Psoas muscle (tissue), 8 donors: Measurements from ENCODE around the gene ZBTB22. TPM values are rescaled to one million over a fixed set of nuclear protein-coding genes. Genes with fewer than 3 reads are reported as not detected.
"Not testable (repeated sequence)": the region's sequence is repeated elsewhere in the genome, so short reads cannot be mapped to it uniquely, and the experiment has no call there.

Source experiments
- ATAC-seq, 4 donors: fragments of 200-7000 bp; cut with Tn5 transposase; one replicate each; pipeline ENCODE4 v1.9.1; 2020; ENCODE audit warnings: moderate library complexity in 3 of 4, mild to moderate bottlenecking in 2 of 4
- DNase-seq, 2 donors: peaks; one replicate each; pipeline ENCODE4 v3.0.0-alpha.2; 2020
- H3K27ac ChIP-seq: fragments of 200-600 bp; one replicate; pipeline ENCODE4 v1.8.0; 2022
- H3K27me3 ChIP-seq, 3 donors: fragments of 200-600 bp in 1 of 3; one replicate each; pipeline versions ENCODE4 v1.6.1 to v1.8.0; 2013 to 2022; ENCODE audit warnings: low read length in 2 of 3, mild to moderate bottlenecking in 2 of 3, moderate library complexity in 1 of 3; ENCODE audit not compliant: insufficient read depth in 3 of 3
- H3K36me3 ChIP-seq, 2 donors: fragments of 200-600 bp in 1 of 2; one replicate each; pipeline versions ENCODE4 v1.6.1 to v1.8.0; 2013 to 2022; ENCODE audit warnings: low read depth in 1 of 2, mild to moderate bottlenecking in 1 of 2, moderate library complexity in 1 of 2; ENCODE audit not compliant: insufficient read depth in 1 of 2
- H3K4me1 ChIP-seq: fragments of 200-600 bp; one replicate; pipeline ENCODE4 v1.8.0; 2022
- H3K4me3 ChIP-seq: fragments of 200-600 bp; one replicate; pipeline ENCODE4 v1.8.0; 2022; ENCODE audit warnings: mild to moderate bottlenecking
- H3K9me3 ChIP-seq: fragments of 200-600 bp; one replicate; pipeline ENCODE4 v1.8.0; 2022
- CTCF ChIP-seq: fragments of 200-600 bp; IDR thresholded peaks from one replicate; pipeline ENCODE4 v1.8.0; 2022; ENCODE audit warnings: antibody characterized with exemption
- WGBS, 3 donors: extraction: QIAGEN DNeasy Blood & Tissue Kit; methylation state at CpG; one replicate each; pipeline versions ENCODE4 v1.1.6 to v1.1.7; 2013; 5-methylcytosine and 5-hydroxymethylcytosine counted together
- intact Hi-C, 2 donors: fragments of 100-400 bp; cut with DNase I; formaldehyde crosslinking; loops; one replicate each; pipeline versions ENCODE4 v1.11.0 to v1.14.2; 2022
- long read RNA-seq, 2 donors: library from polyadenylated mRNA; unstranded; transcript quantifications; one replicate each; pipeline ENCODE4 v2.0.0, GENCODE V29; 2021
- polyA plus RNA-seq, 3 donors: library from polyadenylated mRNA; stranded (reverse); fragments of 200-250 nt; gene quantifications; one replicate each; pipeline ENCODE4 v1.2.3, GENCODE V29; 2013
- total RNA-seq, 4 donors: library from RNA; stranded (reverse); fragmentation: NEBNext Ultra II Directional in 2 of 4; extraction: Animal tissue kit (Norgen Biotek cat#: 25700) in 2 of 4; gene quantifications; one replicate each; pipeline versions ENCODE4 v1.2.1 to v1.2.4, GENCODE V29; 2021 to 2023
- donor health status: healthy with polysubstance abuse.
- donor health status: DM: no; HTN: no; CAD: no; lungs with moderate emphysema.
- donor health status: Bipolar disorder and iron deficiency.
- donor health status: healthy.
- donor health status: DM: yes; HTN: yes; CAD: no.
- donor health status: DM: no; HTN: no; CAD: no.
- donor health status: DM: no; HTN: no; CAD: no.
- donor health status: DM: yes; HTN: yes; CAD: no.

ZBTB22 gene, protein sequence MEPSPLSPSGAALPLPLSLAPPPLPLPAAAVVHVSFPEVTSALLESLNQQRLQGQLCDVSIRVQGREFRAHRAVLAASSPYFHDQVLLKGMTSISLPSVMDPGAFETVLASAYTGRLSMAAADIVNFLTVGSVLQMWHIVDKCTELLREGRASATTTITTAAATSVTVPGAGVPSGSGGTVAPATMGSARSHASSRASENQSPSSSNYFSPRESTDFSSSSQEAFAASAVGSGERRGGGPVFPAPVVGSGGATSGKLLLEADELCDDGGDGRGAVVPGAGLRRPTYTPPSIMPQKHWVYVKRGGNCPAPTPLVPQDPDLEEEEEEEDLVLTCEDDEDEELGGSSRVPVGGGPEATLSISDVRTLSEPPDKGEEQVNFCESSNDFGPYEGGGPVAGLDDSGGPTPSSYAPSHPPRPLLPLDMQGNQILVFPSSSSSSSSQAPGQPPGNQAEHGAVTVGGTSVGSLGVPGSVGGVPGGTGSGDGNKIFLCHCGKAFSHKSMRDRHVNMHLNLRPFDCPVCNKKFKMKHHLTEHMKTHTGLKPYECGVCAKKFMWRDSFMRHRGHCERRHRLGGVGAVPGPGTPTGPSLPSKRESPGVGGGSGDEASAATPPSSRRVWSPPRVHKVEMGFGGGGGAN
- total RNA-seq (10 to 100 TPM in 2 of 4 donors, 1 to 10 TPM in 2; 7.4 to 19.7 (median 10.1) TPM), polyA plus RNA-seq (1 to 10 TPM; 4.7 to 8.4 (median 5.7) TPM)
- long read RNA-seq, donor 1, transcript ZBTB22-208 (2 exons, 2,651 nt) = major isoform, 14 of 32 reads
- long read RNA-seq, donor 1, partial matches to known transcripts = 0 of 32 reads
- long read RNA-seq, donor 1, other reads (novel, unspliced or antisense) = 18 of 32 reads
- long read RNA-seq, donor 2, transcript ZBTB22-208 (2 exons, 2,651 nt) = major isoform, 14 of 23 reads
- long read RNA-seq, donor 2, partial matches to known transcripts = 0 of 23 reads
- long read RNA-seq, donor 2, other reads (novel, unspliced or antisense) = 9 of 23 reads

DNA sequence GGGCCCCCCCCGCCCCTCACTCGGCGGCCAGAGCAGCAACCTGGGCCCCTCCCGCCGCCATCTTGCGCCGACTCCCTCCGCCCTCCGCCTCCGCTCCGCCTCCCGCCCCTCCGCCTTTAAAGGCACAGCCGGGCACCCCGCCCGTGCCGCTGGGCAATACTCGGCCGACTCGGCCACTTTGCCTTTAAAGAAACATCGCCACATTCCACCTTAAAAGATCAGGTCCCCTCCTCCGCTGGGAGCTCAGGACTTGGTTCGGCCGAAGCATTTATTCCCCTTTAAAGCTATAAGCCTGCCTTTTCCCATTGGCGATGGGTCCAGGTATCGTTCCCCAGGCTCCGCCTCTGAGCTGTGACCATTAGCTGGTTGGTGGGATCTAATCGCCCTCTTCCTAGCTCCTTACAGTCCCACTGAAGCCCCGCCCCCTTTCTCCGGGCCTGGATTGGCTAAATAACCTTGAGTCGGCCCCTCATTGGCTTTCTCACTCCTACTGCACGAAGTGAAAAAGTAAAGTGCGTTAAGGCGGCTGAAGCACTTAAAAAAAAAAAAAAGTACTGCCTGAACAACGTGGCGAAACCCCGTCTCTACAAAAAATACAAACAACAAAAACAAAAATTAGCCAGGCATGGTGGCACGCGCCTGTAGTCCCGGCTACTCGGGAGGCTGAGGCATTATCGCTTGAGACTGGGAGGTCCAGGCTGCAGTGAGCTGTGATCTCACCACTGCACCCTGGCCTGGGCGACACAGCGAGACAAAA, at the start of gene ZBTB22:
Gene ZBTB22, minus strand, starts transcription at position 76 of the 757 bp plus-strand sequence. CDS start 828 bp downstream, outside the sequence.
- Histone ChIP-seq H3K9me3 (no peaks in the 10 kb centered on the region), H3K4me1 (peaks cover 52% of the 10 kb centered on the region), H3K27ac (peak within 1 kb of the TSS; percentile 77), H3K27me3 (no peaks in the 10 kb centered on the region), H3K4me3 (peak within 1 kb of the TSS; percentile 68), H3K36me3 (peaks cover 11 to 32% of the 10 kb centered on the region in 2 donors)
- intact Hi-C loops = no loop called here
- TF ChIP-seq CTCF = no peak
- DNase-seq (peak; percentile 99), ATAC-seq (peak; percentile 82 to 86 (median 86))
- WGBS, 3 donors = 1 to 2% (median 1%) methylated on average over 28 to 44 of the region's 44 CpGs

- H3K36me3 ChIP-seq = no peaks in the 10 kb centered on the region
Observed at GRCh38 chr6:33367009-33367714, 49.6 kb upstream of the ZBTB22 start.

DNA sequence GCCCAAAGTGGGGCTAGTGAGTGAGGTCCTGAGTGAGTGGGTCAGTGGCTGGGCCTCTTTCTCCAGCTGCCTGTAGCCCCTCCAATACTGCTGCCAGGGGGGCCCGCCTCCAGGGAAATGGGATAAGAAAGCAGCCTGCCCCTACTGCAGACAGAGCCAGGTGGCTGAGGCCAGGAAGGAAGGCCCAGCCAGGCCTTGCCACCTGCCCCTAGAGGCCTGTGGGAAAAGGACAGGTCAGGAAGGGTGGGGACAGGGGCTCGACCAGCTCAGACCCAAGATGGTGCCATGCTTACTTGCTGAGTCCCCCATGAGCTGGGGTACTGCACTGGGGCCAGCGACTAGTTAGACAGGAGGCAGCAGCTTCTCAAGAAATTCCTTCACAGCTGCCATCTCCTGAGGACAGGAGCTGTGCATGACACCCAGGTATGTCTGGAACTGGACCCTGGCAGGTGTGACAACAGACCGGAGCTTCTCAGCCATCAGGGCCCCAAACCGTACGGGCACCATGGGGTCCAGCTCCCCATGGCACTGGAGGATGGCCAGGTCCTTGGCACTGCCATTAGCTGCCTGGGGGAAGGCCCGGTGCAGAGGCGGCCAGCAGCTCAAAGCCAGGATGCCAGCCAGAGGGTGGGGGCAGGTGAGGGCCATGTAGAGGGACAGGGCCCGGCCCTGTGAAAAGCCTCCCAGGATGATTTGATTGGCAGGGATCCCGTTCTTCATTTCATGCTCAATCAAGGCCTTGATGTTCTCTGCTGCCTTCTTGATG, 47.8 kb upstream of the ZBTB22 start:
- H3K4me3 ChIP-seq, H3K27me3 ChIP-seq, H3K36me3 ChIP-seq, H3K4me1 ChIP-seq, intact Hi-C loops, H3K9me3 ChIP-seq, DNase-seq, ATAC-seq, H3K27ac ChIP-seq: not testable (repeated sequence)
- 59 to 63% (median 61%) methylated on average over 10 of the region's 10 CpGs for WGBS, 3 donors

More at GRCh38 chr6:33367009-33367714, 49.6 kb upstream of the ZBTB22 start:
- peaks cover 2% of the 10 kb centered on the region for H3K4me1 ChIP-seq
- H3K4me3 ChIP-seq = no peak overlapping the region
- DNase-seq (no peak), ATAC-seq (no peak)
- no peak overlapping the region for H3K27ac ChIP-seq
- 86 to 91% (median 86%) methylated on average over 8 of the region's 8 CpGs for WGBS, 3 donors
- H3K9me3 ChIP-seq = no peaks in the 10 kb centered on the region
- no peak for TF ChIP-seq CTCF
- no peaks in the 10 kb centered on the region for H3K27me3 ChIP-seq
- intact Hi-C loops = no loop called here

DNA sequence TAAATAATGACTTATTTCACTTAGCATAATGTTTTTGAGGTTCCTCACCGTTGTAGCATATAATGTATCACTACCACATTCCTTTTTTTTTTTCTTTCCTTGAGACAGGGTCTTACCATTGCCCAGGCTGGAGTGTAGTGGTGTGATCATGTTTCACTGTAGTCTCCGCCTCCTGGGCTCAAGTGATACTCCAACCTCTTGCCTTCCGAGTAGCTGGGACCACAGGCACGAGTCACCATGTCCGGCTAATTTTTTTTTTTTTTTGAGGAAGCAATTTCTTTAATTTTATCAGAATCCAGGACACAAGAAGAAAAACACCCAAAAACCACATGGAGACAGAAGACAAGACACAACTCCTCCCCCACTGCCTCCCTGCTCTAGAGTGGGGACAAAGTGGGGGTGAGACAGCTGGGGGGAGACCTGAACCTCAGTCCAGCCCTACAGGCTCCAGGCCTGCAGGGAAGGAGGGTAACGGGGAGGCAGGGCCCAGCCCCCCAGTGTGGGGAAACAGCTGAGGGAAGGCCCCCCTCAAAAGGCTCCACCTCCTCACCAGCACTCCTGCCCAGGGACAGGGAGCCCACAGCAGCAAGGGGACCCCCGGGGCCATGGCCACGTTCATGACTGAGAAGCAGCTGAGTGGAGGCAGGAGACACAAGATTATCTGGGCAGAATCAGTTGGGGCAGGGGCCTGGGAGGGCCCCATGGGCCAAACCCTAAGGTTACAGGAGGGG, 47.1 kb upstream of the ZBTB22 start:
- H3K36me3 ChIP-seq, H3K27ac ChIP-seq, ATAC-seq, H3K4me1 ChIP-seq, DNase-seq, intact Hi-C loops, H3K9me3 ChIP-seq, H3K4me3 ChIP-seq, H3K27me3 ChIP-seq: not testable (repeated sequence)
- 20 to 36% (median 27%) methylated on average over 7 of the region's 8 CpGs for WGBS, 3 donors

DNA sequence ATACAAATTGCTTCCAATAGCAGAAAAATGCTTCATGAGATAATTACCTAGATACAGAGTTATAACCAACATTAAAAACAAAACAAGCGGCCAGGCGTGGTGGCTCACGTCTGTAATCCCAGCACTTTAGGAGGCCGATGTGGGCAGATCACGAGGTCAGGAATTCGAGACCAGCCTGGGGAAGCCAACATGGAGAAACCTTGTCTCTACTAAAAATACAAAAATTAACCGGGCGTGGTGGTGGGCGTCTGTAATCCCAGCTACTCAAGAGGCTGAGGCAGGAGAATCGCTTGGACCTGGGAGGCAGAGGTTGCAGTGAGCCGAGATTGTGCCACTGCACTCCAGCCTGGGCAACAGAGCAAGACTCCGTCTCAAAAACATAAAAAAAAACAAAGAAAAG, 45.9 kb upstream of the ZBTB22 start:
- ATAC-seq, H3K36me3 ChIP-seq, DNase-seq, H3K4me1 ChIP-seq, H3K9me3 ChIP-seq, H3K27ac ChIP-seq, H3K27me3 ChIP-seq, H3K4me3 ChIP-seq, intact Hi-C loops: not testable (repeated sequence)
- WGBS, 3 donors = 71 to 81% (median 80%) methylated on average over 12 of the region's 12 CpGs
